Uterine smooth muscle cell (primary cell): ENCODE data around the gene USF3. TPM values are rescaled to one million over a fixed set of nuclear protein-coding genes. Genes with fewer than 3 reads are reported as not detected.

ENCODE experiments used
- total RNA-seq: library from RNA; depleted of rRNA; stranded (reverse); fragments of >200 nt; gene quantifications from 2 replicates; pipeline ENCODE4 v1.2.3, GENCODE V29; 2014

The USF3 gene, protein sequence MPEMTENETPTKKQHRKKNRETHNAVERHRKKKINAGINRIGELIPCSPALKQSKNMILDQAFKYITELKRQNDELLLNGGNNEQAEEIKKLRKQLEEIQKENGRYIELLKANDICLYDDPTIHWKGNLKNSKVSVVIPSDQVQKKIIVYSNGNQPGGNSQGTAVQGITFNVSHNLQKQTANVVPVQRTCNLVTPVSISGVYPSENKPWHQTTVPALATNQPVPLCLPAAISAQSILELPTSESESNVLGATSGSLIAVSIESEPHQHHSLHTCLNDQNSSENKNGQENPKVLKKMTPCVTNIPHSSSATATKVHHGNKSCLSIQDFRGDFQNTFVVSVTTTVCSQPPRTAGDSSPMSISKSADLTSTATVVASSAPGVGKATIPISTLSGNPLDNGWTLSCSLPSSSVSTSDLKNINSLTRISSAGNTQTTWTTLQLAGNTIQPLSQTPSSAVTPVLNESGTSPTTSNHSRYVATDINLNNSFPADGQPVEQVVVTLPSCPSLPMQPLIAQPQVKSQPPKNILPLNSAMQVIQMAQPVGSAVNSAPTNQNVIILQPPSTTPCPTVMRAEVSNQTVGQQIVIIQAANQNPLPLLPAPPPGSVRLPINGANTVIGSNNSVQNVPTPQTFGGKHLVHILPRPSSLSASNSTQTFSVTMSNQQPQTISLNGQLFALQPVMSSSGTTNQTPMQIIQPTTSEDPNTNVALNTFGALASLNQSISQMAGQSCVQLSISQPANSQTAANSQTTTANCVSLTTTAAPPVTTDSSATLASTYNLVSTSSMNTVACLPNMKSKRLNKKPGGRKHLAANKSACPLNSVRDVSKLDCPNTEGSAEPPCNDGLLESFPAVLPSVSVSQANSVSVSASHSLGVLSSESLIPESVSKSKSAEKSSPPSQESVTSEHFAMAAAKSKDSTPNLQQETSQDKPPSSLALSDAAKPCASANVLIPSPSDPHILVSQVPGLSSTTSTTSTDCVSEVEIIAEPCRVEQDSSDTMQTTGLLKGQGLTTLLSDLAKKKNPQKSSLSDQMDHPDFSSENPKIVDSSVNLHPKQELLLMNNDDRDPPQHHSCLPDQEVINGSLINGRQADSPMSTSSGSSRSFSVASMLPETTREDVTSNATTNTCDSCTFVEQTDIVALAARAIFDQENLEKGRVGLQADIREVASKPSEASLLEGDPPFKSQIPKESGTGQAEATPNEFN (N-terminal part only)
- 5.6 and 6.5 TPM in 2 replicates for total RNA-seq

DNA sequence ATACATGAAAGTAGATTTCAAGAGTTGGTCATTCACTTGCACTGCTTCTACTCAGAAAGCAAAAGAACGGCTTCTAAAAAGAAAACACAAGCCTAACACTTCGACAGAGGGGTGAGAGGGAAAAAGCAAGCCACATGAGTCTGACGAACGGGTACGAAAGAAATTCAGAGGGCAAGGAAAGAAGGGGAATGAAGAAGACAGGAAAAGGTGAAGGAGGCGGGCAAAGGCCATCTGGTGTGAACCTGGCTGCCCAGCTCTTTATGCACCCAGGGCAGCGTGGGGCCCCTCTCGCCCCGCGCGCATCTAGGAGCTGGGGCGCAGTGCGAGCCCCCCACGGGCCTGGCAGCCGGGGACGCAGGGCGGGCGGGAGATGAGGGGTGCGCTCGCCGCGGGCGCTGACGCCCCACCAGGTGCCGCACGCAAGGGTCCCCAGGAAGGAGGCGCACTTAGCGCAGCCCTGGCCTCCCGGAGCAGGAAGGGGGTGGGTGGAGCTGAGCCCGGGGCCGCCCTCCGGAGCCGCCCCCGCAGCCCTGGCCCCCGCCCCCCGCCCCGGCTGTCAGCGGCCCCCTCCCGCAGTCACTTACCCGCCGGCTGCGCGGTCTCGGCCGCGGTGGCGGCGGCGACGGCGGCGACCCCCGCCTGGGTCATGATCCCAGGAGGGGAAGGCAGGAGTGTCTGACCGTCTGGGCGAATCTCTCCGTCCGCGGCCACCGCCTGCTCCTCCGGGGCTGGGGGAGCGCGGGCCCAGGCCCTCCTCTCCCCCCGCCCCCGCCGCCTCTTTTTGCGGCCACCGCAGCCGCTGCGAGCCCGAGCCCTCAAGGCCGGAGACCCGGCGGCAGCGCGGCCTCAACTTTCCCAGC is at the start of gene USF3:
TSS of gene USF3 (minus strand) at position 857 of the 860 bp plus-strand sequence. CDS start 21,764 bp downstream, outside the sequence.

DNA sequence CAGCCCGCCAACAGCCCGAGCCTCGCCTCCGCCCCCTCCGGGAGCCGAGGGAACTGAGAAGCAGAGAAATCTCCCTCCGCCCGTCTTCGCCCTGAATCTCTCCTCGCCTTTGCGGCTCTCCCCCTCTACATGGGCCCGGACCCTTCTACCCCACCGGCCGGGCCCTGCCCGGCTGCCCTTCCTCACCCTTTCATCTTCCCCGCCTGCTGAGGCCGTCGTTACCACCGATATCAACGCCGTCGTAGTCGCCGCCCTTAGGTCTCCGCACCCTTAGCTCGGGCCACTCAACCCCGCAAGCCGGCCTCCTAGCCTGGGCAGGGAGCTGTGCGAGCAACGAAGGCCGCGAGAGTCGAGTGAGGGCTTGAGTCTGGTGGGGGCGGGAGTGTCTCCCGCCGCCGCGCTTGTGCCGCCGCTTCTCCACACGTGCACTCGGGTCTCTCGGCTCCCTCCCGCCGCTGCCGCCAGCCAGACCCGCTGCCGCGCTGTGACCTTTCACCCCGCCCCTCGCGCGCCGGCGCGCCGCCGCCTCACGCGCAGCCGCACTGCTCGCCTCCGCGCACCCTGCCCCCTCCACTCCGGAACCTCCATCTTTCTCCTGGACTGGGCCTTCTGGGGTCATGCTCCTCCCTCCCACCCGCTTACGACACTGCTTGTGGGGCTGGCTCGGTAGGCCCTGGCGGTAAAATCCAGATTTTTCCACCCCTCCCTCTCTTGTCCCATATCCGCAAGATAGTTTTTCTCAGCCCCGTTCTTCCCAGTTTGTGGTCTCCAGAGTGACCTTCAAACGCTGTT is 49.5 kb upstream of the USF3 start, which contains the start of gene NAA50:
TSS of gene NAA50 (minus strand) at position 494 of the 792 bp plus-strand sequence. CDS start at position 194, 300 bp downstream.

Other genes with a start within 250 kb of the USF3 start
- 12.9 and 17.9 TPM in 2 replicates for gene SPICE1, start 181.5 kb downstream of the USF3 start, total RNA-seq
- gene SIDT1, start 164.1 kb downstream of the USF3 start, total RNA-seq: not detected in 2 replicates
- 186 and 299 TPM in 2 replicates for gene NAA50, start 49.6 kb upstream of the USF3 start, total RNA-seq
- gene ATP6V1A, start 50.4 kb upstream of the USF3 start, total RNA-seq: 119 and 133 TPM in 2 replicates
- 5.9 and 7.6 TPM in 2 replicates for gene GRAMD1C, start 142.1 kb upstream of the USF3 start, total RNA-seq